OCI-LY7 (cell line): Measurements from ENCODE around the gene MTHFD1.

Source experiments
- CTCF ChIP-seq: fragments of 200-600 bp; sonication (generic); conservative IDR thresholded peaks from 2 replicates; pipeline ENCODE4 v1.5.1; 2014; ENCODE audit warnings: mild to moderate bottlenecking, antibody characterized with exemption, low read length, moderate library complexity, mixed read lengths
- EZH2phosphoT487 ChIP-seq: fragments of 200-600 bp; sonication (generic); IDR thresholded peaks from 2 replicates; pipeline ENCODE4 v1.6.1; 2018; ENCODE audit warnings: low read depth, borderline replicate concordance, mild to moderate bottlenecking, mixed run types, antibody characterized with exemption, low read length, moderate library complexity, mixed read lengths

- TF ChIP-seq CTCF (no peak), EZH2phosphoT487 (no peak)
Observed at GRCh38 chr14:64504310-64504896, 116.2 kb downstream of the MTHFD1 start, which contains the start of gene ZBTB1.
